Mammary epithelial cell (primary cell): ENCODE measurements around the gene NFASC.

Source experiments
- CTCF ChIP-seq, 2 donors: IDR thresholded peaks in 1 of 2; conservative IDR thresholded peaks in 1 of 2; 2 replicates each; pipeline ENCODE4 v1.5.1; 2011 to 2012; ENCODE audit warnings: inconsistent platforms in 2 of 2, low read length in 2 of 2, mild to moderate bottlenecking in 2 of 2, control low read depth in 1 of 2, low read depth in 1 of 2; ENCODE audit not compliant: insufficient read depth in 1 of 2; ENCODE audit errors: extremely low read depth in 1 of 2
- EZH2 ChIP-seq: IDR thresholded peaks from 2 replicates; pipeline ENCODE4 v1.6.1; 2012; ENCODE audit warnings: low read length, inconsistent platforms, borderline replicate concordance

- no peak for TF ChIP-seq CTCF (conservative IDR thresholded peaks at IDR 0.05 in 1 of 2, IDR thresholded peaks at IDR 0.05 in 1 of 2; ENCODE audit: extremely low read depth in 1 of 2, insufficient read depth in 1 of 2, low read depth in 1 of 2, low read length in 2 of 2)
- TF ChIP-seq EZH2, result no peak
Measured at GRCh38 chr1:205045146-205045545, 174.5 kb downstream of the NFASC start.
